Fibroblast of lung (primary cell): ENCODE measurements around the gene USP47. TPM values are rescaled to one million over a fixed set of nuclear protein-coding genes. Genes with fewer than 3 reads are reported as not detected.

Source experiments
- DNase-seq, 2 donors: peaks; one replicate each; pipeline versions ENCODE4 v3.0.0 to v3.0.0-alpha.2; 2010; ENCODE audit warnings: low read depth in 2 of 2
- H2AFZ ChIP-seq: 2 replicates; pipeline ENCODE4 v1.5.1; 2012; ENCODE audit warnings: low read length, control low read depth, inconsistent platforms
- H3K27ac ChIP-seq: 2 replicates; pipeline ENCODE4 v1.5.1; 2011; ENCODE audit warnings: low read length, control low read depth; ENCODE audit not compliant: insufficient read depth
- H3K27me3 ChIP-seq: 2 replicates; pipeline ENCODE4 v1.5.1; 2011; ENCODE audit warnings: mild to moderate bottlenecking, low read length; ENCODE audit not compliant: control insufficient read depth, insufficient read depth
- H3K36me3 ChIP-seq: 2 replicates; pipeline ENCODE4 v1.5.1; 2011; ENCODE audit warnings: low read length; ENCODE audit not compliant: control insufficient read depth, insufficient read depth
- H3K4me1 ChIP-seq: 2 replicates; pipeline ENCODE4 v1.5.1; 2011; ENCODE audit warnings: low read length; ENCODE audit not compliant: control insufficient read depth, insufficient read depth; ENCODE audit errors: extremely low read depth
- H3K4me2 ChIP-seq: 2 replicates; pipeline ENCODE4 v1.5.1; 2011; ENCODE audit warnings: low read length, control low read depth; ENCODE audit not compliant: insufficient read depth; ENCODE audit errors: extremely low read depth
- H3K4me3 ChIP-seq, 4 experiments: fragments of 200-600 bp in 1 of 4; sonication (generic) in 1 of 4; replicated peaks in 1 of 4; 2 replicates each; pipeline ENCODE4 v1.5.1; 2011 to 2016; ENCODE audit warnings: low read length in 4 of 4, low read depth in 3 of 4, mild to moderate bottlenecking in 3 of 4, control low read depth in 2 of 4, inconsistent platforms in 1 of 4, mixed read lengths in 1 of 4; ENCODE audit not compliant: insufficient read depth in 1 of 4; ENCODE audit errors: control extremely low read depth in 1 of 4
- H3K79me2 ChIP-seq: 2 replicates; pipeline ENCODE4 v1.5.1; 2012; ENCODE audit warnings: mild to moderate bottlenecking, low read length, inconsistent platforms; ENCODE audit not compliant: control insufficient read depth, insufficient read depth
- H3K9ac ChIP-seq: 2 replicates; pipeline ENCODE4 v1.5.1; 2011; ENCODE audit warnings: mild to moderate bottlenecking, low read length, control low read depth; ENCODE audit not compliant: insufficient read depth
- H3K9me3 ChIP-seq: 2 replicates; pipeline ENCODE4 v1.5.1; 2012; ENCODE audit warnings: low read depth, low read length; ENCODE audit not compliant: control insufficient read depth, insufficient read depth
- H4K20me1 ChIP-seq: 2 replicates; pipeline ENCODE4 v1.5.1; 2011; ENCODE audit warnings: low read length; ENCODE audit not compliant: control insufficient read depth, insufficient read depth; ENCODE audit errors: extremely low read depth
- CTCF ChIP-seq, 2 donors: IDR thresholded peaks in 1 of 2; conservative IDR thresholded peaks in 1 of 2; 1 replicate in 1 of 2; 2 replicates in 1 of 2; pipeline ENCODE4 v1.5.1; 2011 to 2012; ENCODE audit warnings: low read length in 2 of 2, control low read depth in 1 of 2, inconsistent platforms in 1 of 2, low read depth in 1 of 2, mild to moderate bottlenecking in 1 of 2
- EZH2 ChIP-seq: IDR thresholded peaks from 2 replicates; pipeline ENCODE4 v1.5.1; 2012; ENCODE audit warnings: low read length, control low read depth, mild to moderate bottlenecking; ENCODE audit errors: missing control alignments
- polyA plus RNA-seq, 2 donors: library from polyadenylated mRNA; depleted of rRNA in 1 of 2; stranded (reverse) in 1 of 2; unstranded in 1 of 2; fragments of >200 nt; gene quantifications; 2 replicates each; pipeline ENCODE4 v1.2.1, GENCODE V29; 2011 to 2012; ENCODE audit warnings: missing spikeins in 1 of 2
- total RNA-seq: library from RNA; depleted of rRNA; stranded (reverse); fragments of >200 nt; gene quantifications from 2 replicates; pipeline ENCODE4 v1.2.1, GENCODE V29; 2014

Gene USP47
- total and polyA plus RNA-seq, 2 donors (not counting 1 experiment from before 2014, with no cell fraction given) = 40.3 to 162 TPM

- H3K27me3 ChIP-seq = no peaks in the 10 kb centered on the region
- H3K79me2 ChIP-seq = peaks cover 16% of the 10 kb centered on the region
- peaks cover 10% of the 10 kb centered on the region for H3K4me1 ChIP-seq
- H2AFZ ChIP-seq = no peak overlapping the region
- DNase-seq = peak; percentile 88 to 96
- H3K4me2 ChIP-seq = peak overlapping the region; percentile 73
- no peak for TF ChIP-seq CTCF (conservative IDR thresholded peaks at IDR 0.05 in 1 of 2, IDR thresholded peaks at IDR 0.05 in 1 of 2; ENCODE audit: low read depth in 1 of 2, low read length in 2 of 2)
- no peak for TF ChIP-seq EZH2
- peak overlapping the region; percentile 59 for H3K27ac ChIP-seq
- no peak overlapping the region for H3K9ac ChIP-seq
- no peaks in the 10 kb centered on the region for H3K9me3 ChIP-seq
- no peaks in the 10 kb centered on the region for H4K20me1 ChIP-seq
- peak overlapping the region in 2 of 4 experiments; percentile 0 to 59 for H3K4me3 ChIP-seq
- peaks cover 33% of the 10 kb centered on the region for H3K36me3 ChIP-seq
Observed at GRCh38 chr11:11998091-11998781, 156.5 kb downstream of the USP47 start.

- TF ChIP-seq EZH2 = no peak
- no peak for TF ChIP-seq CTCF (conservative IDR thresholded peaks at IDR 0.05 in 1 of 2, IDR thresholded peaks at IDR 0.05 in 1 of 2; ENCODE audit: low read depth in 1 of 2, low read length in 2 of 2)
- H3K9me3 ChIP-seq = no peaks in the 10 kb centered on the region
- peaks cover 36% of the 10 kb centered on the region for H3K79me2 ChIP-seq
- H3K9ac ChIP-seq = no peak overlapping the region
- no peak overlapping the region for H3K27ac ChIP-seq
- DNase-seq = no peak
- no peak overlapping the region for H3K4me3 ChIP-seq
- no peak overlapping the region for H2AFZ ChIP-seq
- H3K36me3 ChIP-seq = peaks cover 28% of the 10 kb centered on the region
- H4K20me1 ChIP-seq = no peaks in the 10 kb centered on the region
- no peak overlapping the region for H3K4me2 ChIP-seq
- no peaks in the 10 kb centered on the region for H3K27me3 ChIP-seq
- peaks cover 16% of the 10 kb centered on the region for H3K4me1 ChIP-seq
Observed at GRCh38 chr11:12001186-12001585, 159.4 kb downstream of the USP47 start.

- peaks cover 52% of the 10 kb centered on the region for H3K79me2 ChIP-seq
- no peak for DNase-seq
- peaks cover 14% of the 10 kb centered on the region for H3K36me3 ChIP-seq
- H3K27me3 ChIP-seq = no peaks in the 10 kb centered on the region
- H3K4me2 ChIP-seq = no peak overlapping the region
- H3K4me3 ChIP-seq = no peak overlapping the region
- TF ChIP-seq CTCF (conservative IDR thresholded peaks at IDR 0.05 in 1 of 2, IDR thresholded peaks at IDR 0.05 in 1 of 2; ENCODE audit: low read depth in 1 of 2, low read length in 2 of 2) (no peak), EZH2 (no peak)
- no peak overlapping the region for H3K27ac ChIP-seq
- H3K4me1 ChIP-seq = peaks cover 25% of the 10 kb centered on the region
- H3K9ac ChIP-seq = no peak overlapping the region
- no peak overlapping the region for H2AFZ ChIP-seq
- no peaks in the 10 kb centered on the region for H4K20me1 ChIP-seq
- no peaks in the 10 kb centered on the region for H3K9me3 ChIP-seq
Observed at GRCh38 chr11:12003336-12003735, 161.6 kb downstream of the USP47 start.
